Chondrocyte (in vitro differentiated cells): ENCODE results near the gene DUSP8. TPM values are rescaled to one million over a fixed set of nuclear protein-coding genes. Genes with fewer than 3 reads are reported as not detected.

Experiments used
- DNase-seq: peaks from one replicate; pipeline ENCODE4 v3.0.0; 2021; ENCODE audit warnings: mixed read lengths, low spot score
- H3K27ac Mint-ChIP-seq: one replicate; pipeline ENCODE4 v1.8.0; 2021; ENCODE audit warnings: mild to moderate bottlenecking, moderate library complexity, mixed read lengths; ENCODE audit not compliant: unreplicated experiment
- H3K27me3 Mint-ChIP-seq: 2 replicates; pipeline ENCODE4 v1.8.0; 2021; ENCODE audit warnings: low read depth, mixed read lengths
- H3K36me3 Mint-ChIP-seq: 2 replicates; pipeline ENCODE4 v1.8.0; 2021; ENCODE audit warnings: low read depth, mixed read lengths
- H3K4me1 Mint-ChIP-seq: 2 replicates; pipeline ENCODE4 v1.8.0; 2021; ENCODE audit warnings: low read depth, mild to moderate bottlenecking, mixed read lengths
- H3K4me3 Mint-ChIP-seq: one replicate; pipeline ENCODE4 v1.8.0; 2021; ENCODE audit warnings: mild to moderate bottlenecking, moderate library complexity, mixed read lengths; ENCODE audit not compliant: unreplicated experiment
- H3K9me3 Mint-ChIP-seq: 2 replicates; pipeline ENCODE4 v1.8.0; 2021; ENCODE audit warnings: low read depth, mixed read lengths
- CTCF ChIP-seq: fragments of 200-600 bp; sonication (generic); IDR thresholded peaks from 2 replicates; pipeline ENCODE4 v1.5.0; 2021; ENCODE audit warnings: antibody characterized with exemption, mild to moderate bottlenecking, moderate library complexity
- total RNA-seq: library from RNA; stranded (reverse); gene quantifications from 3 replicates; pipeline ENCODE4 v1.2.1, GENCODE V29; 2021

DUSP8 gene
- total RNA-seq, 1 donor from 2014 or later: 12.1 TPM

DNA sequence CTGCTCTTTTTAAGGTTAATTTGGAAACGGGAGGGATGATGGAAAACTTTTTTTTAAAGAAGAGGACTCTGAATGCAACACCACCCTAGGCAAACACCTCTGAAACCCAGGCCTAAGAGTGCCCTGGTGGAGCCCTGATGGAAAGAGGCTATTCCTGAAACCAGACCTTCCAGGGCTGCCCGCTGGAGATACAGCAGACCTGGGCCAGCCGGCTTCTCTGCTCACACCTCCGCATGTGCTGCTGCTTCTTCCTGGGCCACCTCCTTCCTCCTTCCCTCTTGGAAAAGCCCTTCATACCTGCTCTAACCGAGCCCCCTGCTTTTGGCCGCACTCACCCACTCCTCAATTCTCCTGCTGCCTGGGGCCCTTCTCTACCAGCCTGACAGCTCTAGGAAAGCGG lies 37.9 kb downstream of the DUSP8 start:
- Mint-ChIP-seq H3K4me1 (peaks cover 19% of the 10 kb centered on the region), H3K9me3 (peaks cover 3% of the 10 kb centered on the region), H3K27me3 (peaks cover 12% of the 10 kb centered on the region), H3K4me3 (no peak overlapping the region), H3K36me3 (no peaks in the 10 kb centered on the region), H3K27ac (no peak overlapping the region)
- TF ChIP-seq CTCF: no peak
- no peak for DNase-seq

GRCh38 chr11:1533342-1533725 lies 38.7 kb downstream of the DUSP8 start:
- no peaks in the 10 kb centered on the region for H3K36me3 Mint-ChIP-seq
- H3K4me3 Mint-ChIP-seq: no peak overlapping the region
- DNase-seq: no peak
- H3K9me3 Mint-ChIP-seq: peaks cover 1% of the 10 kb centered on the region
- no peak for TF ChIP-seq CTCF
- H3K27ac Mint-ChIP-seq: no peak overlapping the region
- H3K27me3 Mint-ChIP-seq: peaks cover 7% of the 10 kb centered on the region
- peaks cover 19% of the 10 kb centered on the region for H3K4me1 Mint-ChIP-seq

- Mint-ChIP-seq H3K36me3 (no peaks in the 10 kb centered on the region), H3K4me1 (peaks cover 19% of the 10 kb centered on the region), H3K9me3 (no peaks in the 10 kb centered on the region), H3K27me3 (peaks cover 2% of the 10 kb centered on the region), H3K4me3 (no peak overlapping the region), H3K27ac (no peak overlapping the region)
- no peak for DNase-seq
- no peak for TF ChIP-seq CTCF
Observed at GRCh38 chr11:1532606-1533341, 39.3 kb downstream of the DUSP8 start.

DNA sequence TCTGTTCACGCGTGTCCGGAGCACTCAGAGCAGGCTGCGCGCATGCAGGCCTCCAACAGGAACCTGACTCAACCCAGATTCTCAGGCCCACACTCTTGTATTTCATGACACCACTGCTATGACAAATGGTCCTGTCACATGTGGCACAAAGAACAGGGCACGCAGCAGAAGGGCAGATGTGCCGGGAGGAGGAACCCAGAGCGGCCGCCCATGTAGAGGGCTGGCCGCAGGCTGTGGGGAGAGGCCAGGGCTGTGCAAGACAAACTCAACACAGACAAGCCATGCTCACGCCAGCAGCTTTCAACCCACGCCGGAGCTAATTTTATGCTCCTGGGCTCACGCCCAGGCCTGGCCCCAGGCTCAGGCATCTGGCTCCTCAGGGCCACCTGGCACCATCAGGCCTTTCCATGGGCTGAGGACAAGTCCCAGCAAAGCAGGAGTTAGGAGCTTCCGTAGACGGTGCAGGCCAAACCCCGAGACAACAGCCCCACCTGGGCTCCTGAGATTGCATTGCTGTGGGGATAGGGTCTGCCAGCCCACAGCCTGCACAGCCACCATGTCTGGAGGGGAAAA lies 40.0 kb downstream of the DUSP8 start:
- H3K4me1 Mint-ChIP-seq: peaks cover 19% of the 10 kb centered on the region
- H3K36me3 Mint-ChIP-seq: no peaks in the 10 kb centered on the region
- H3K27me3 Mint-ChIP-seq: no peaks in the 10 kb centered on the region
- no peaks in the 10 kb centered on the region for H3K9me3 Mint-ChIP-seq
- no peak for TF ChIP-seq CTCF
- no peak overlapping the region for H3K4me3 Mint-ChIP-seq
- H3K27ac Mint-ChIP-seq: no peak overlapping the region
- DNase-seq: no peak

DNA sequence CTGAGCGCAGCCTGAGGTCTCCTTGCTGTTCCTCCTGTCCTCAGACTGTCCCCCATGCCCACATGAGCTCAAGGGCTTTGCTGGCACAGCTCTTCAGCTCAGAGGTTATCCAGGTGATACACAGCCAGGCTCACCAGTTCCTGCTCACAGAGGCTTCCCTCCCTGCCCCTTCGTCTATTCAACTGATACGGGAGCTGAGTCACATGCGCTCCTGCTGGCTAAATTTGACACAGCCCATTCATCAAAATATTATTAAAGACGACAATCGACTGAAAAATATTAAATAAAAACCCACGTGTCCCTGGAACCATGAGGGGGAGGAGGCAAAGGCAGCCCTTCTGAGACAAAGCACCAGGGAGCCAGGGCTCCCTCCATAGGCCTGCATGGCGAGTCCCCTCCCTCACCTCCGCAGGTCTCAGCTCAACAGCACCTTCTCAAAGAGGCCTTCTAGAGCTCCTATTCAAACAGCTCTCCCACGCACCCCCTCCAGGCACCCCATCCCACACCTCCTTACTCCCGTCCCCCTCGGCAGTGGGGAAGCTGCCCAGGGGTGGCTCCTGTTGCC lies 40.5 kb downstream of the DUSP8 start:
- Mint-ChIP-seq H3K36me3 (no peaks in the 10 kb centered on the region), H3K27ac (no peak overlapping the region), H3K9me3 (no peaks in the 10 kb centered on the region), H3K4me1 (peaks cover 19% of the 10 kb centered on the region), H3K4me3 (no peak overlapping the region), H3K27me3 (no peaks in the 10 kb centered on the region)
- TF ChIP-seq CTCF: no peak
- no peak for DNase-seq
